ENCODE results near the gene ITGB5. TPM values are rescaled to one million over a fixed set of nuclear protein-coding genes. Genes with fewer than 3 reads are reported as not detected.

Gene ITGB5
- total and polyA plus RNA-seq, 4 donors = 101 to 369 (median 292) TPM

- no peaks in the 10 kb centered on the region for H3K27me3 ChIP-seq (ENCODE audit: control insufficient read depth in 1 of 2, insufficient read depth in 2 of 2, low read length in 1 of 2)
- 85 to 89% methylated on average over 6 of the region's 6 CpGs for WGBS, 2 donors
- no peaks in the 10 kb centered on the region for H3K9me3 ChIP-seq (ENCODE audit: control insufficient read depth, low read length)
- H3K36me3 ChIP-seq (ENCODE audit: control insufficient read depth in 1 of 2, insufficient read depth in 2 of 2, low read length in 1 of 2) = no peaks in the 10 kb centered on the region
- H3K4me1 ChIP-seq (ENCODE audit: control insufficient read depth in 1 of 2, insufficient read depth in 2 of 2, low read length in 2 of 2) = no peaks in the 10 kb centered on the region
- no peak for DNase-seq
- intact Hi-C loops (cut with DNase I) = loop anchor here in 1 of 2 donors (10.0 kb wide), 1 partner anchor 320 kb away; no protein-coding TSS in a partner anchor
- H3K27ac ChIP-seq (ENCODE audit: low read depth in 1 of 2, low read length in 2 of 2) = no peak overlapping the region
- ATAC-seq (ENCODE audit: low FRiP score) = no peak
- H3K4me3 ChIP-seq (ENCODE audit: low read length in 2 of 2) = no peak overlapping the region
Measured at GRCh38 chr3:124904835-124905492, 17.8 kb upstream of the ITGB5 start.

- H3K36me3 ChIP-seq (ENCODE audit: control insufficient read depth in 1 of 2, insufficient read depth in 2 of 2, low read length in 1 of 2) = no peaks in the 10 kb centered on the region
- no peak for DNase-seq
- H3K4me1 ChIP-seq (ENCODE audit: control insufficient read depth in 1 of 2, insufficient read depth in 2 of 2, low read length in 2 of 2) = no peaks in the 10 kb centered on the region
- WGBS, 2 donors = 83 to 89% methylated on average over 1 of the region's 1 CpG
- no peak overlapping the region for H3K27ac ChIP-seq (ENCODE audit: low read depth in 1 of 2, low read length in 2 of 2)
- no peak overlapping the region for H3K4me3 ChIP-seq (ENCODE audit: low read length in 2 of 2)
- no peaks in the 10 kb centered on the region for H3K9me3 ChIP-seq (ENCODE audit: control insufficient read depth, low read length)
- ATAC-seq (ENCODE audit: low FRiP score) = no peak
- H3K27me3 ChIP-seq (ENCODE audit: control insufficient read depth in 1 of 2, insufficient read depth in 2 of 2, low read length in 1 of 2) = no peaks in the 10 kb centered on the region
- intact Hi-C loops (cut with DNase I) = loop anchor here in 1 of 2 donors (10.0 kb wide), 1 partner anchor 319 kb away; no protein-coding TSS in a partner anchor
Measured at GRCh38 chr3:124903896-124904834, 17.0 kb upstream of the ITGB5 start.

GRCh38 chr3:124896824-124897526 is 9.8 kb upstream of the ITGB5 start:
- Histone ChIP-seq H3K36me3 (ENCODE audit: control insufficient read depth in 1 of 2, insufficient read depth in 2 of 2, low read length in 1 of 2) (no peaks in the 10 kb centered on the region), H3K4me1 (ENCODE audit: control insufficient read depth in 1 of 2, insufficient read depth in 2 of 2, low read length in 2 of 2) (peaks cover 2% of the 10 kb centered on the region in 2 donors), H3K27ac (ENCODE audit: low read depth in 1 of 2, low read length in 2 of 2) (no peak overlapping the region), H3K4me3 (ENCODE audit: low read length in 2 of 2) (no peak overlapping the region), H3K27me3 (ENCODE audit: control insufficient read depth in 1 of 2, insufficient read depth in 2 of 2, low read length in 1 of 2) (no peaks in the 10 kb centered on the region), H3K9me3 (ENCODE audit: control insufficient read depth, low read length) (no peaks in the 10 kb centered on the region)
- intact Hi-C loops (cut with DNase I) = no loop called here
- WGBS, 2 donors = 99 to 100% methylated on average over 1 of the region's 1 CpG
- DNase-seq (no peak), ATAC-seq (ENCODE audit: low FRiP score) (no peak)

GRCh38 chr3:124895756-124896155 is 8.6 kb upstream of the ITGB5 start:
- ATAC-seq (ENCODE audit: low FRiP score) = no peak
- peak in 1 of 2 donors; percentile 56 for DNase-seq
- Histone ChIP-seq H3K27ac (ENCODE audit: low read depth in 1 of 2, low read length in 2 of 2) (peak overlapping the region in 1 of 2 donors; percentile 72), H3K36me3 (ENCODE audit: control insufficient read depth in 1 of 2, insufficient read depth in 2 of 2, low read length in 1 of 2) (no peaks in the 10 kb centered on the region), H3K4me1 (ENCODE audit: control insufficient read depth in 1 of 2, insufficient read depth in 2 of 2, low read length in 2 of 2) (peaks cover 2% of the 10 kb centered on the region in 2 donors), H3K9me3 (ENCODE audit: control insufficient read depth, low read length) (no peaks in the 10 kb centered on the region), H3K27me3 (ENCODE audit: control insufficient read depth in 1 of 2, insufficient read depth in 2 of 2, low read length in 1 of 2) (no peaks in the 10 kb centered on the region), H3K4me3 (ENCODE audit: low read length in 2 of 2) (no peak overlapping the region)
- 19 to 27% methylated on average over 7 of the region's 7 CpGs for WGBS, 2 donors
- intact Hi-C loops (cut with DNase I) = no loop called here

GRCh38 chr3:124893526-124893925 is 6.4 kb upstream of the ITGB5 start:
- ATAC-seq (ENCODE audit: low FRiP score) (peak; percentile 68), DNase-seq (no peak)
- Histone ChIP-seq H3K4me3 (ENCODE audit: low read length in 2 of 2) (no peak overlapping the region), H3K4me1 (ENCODE audit: control insufficient read depth in 1 of 2, insufficient read depth in 2 of 2, low read length in 2 of 2) (peaks cover 2% of the 10 kb centered on the region in 2 donors), H3K9me3 (ENCODE audit: control insufficient read depth, low read length) (no peaks in the 10 kb centered on the region), H3K36me3 (ENCODE audit: control insufficient read depth in 1 of 2, insufficient read depth in 2 of 2, low read length in 1 of 2) (no peaks in the 10 kb centered on the region), H3K27me3 (ENCODE audit: control insufficient read depth in 1 of 2, insufficient read depth in 2 of 2, low read length in 1 of 2) (no peaks in the 10 kb centered on the region), H3K27ac (ENCODE audit: low read depth in 1 of 2, low read length in 2 of 2) (peak overlapping the region; percentile 10 to 43)
- 3 to 13% methylated on average over 2 of the region's 2 CpGs for WGBS, 2 donors
- intact Hi-C loops (cut with DNase I) = no loop called here

GRCh38 chr3:124890573-124891190 is 3.5 kb upstream of the ITGB5 start:
- DNase-seq (no peak), ATAC-seq (ENCODE audit: low FRiP score) (no peak)
- intact Hi-C loops (cut with DNase I) = no loop called here
- Histone ChIP-seq H3K4me3 (ENCODE audit: low read length in 2 of 2) (no peak overlapping the region), H3K27me3 (ENCODE audit: control insufficient read depth in 1 of 2, insufficient read depth in 2 of 2, low read length in 1 of 2) (no peaks in the 10 kb centered on the region), H3K36me3 (ENCODE audit: control insufficient read depth in 1 of 2, insufficient read depth in 2 of 2, low read length in 1 of 2) (no peaks in the 10 kb centered on the region), H3K4me1 (ENCODE audit: control insufficient read depth in 1 of 2, insufficient read depth in 2 of 2, low read length in 2 of 2) (peaks cover 0 to 2% of the 10 kb centered on the region in 2 donors), H3K27ac (ENCODE audit: low read depth in 1 of 2, low read length in 2 of 2) (peak overlapping the region in 1 of 2 donors; percentile 15), H3K9me3 (ENCODE audit: control insufficient read depth, low read length) (no peaks in the 10 kb centered on the region)
- WGBS, 2 donors = 72 to 78% methylated on average over 5 of the region's 5 CpGs

GRCh38 chr3:124888482-124889441 is 1.6 kb upstream of the ITGB5 start:
- intact Hi-C loops (cut with DNase I) = loop anchor here (5.0 kb wide), 2 partner anchors 41 to 106 kb away; no protein-coding TSS in a partner anchor
- 74 to 79% methylated on average over 8 of the region's 8 CpGs for WGBS, 2 donors
- H3K4me1 ChIP-seq (ENCODE audit: control insufficient read depth in 1 of 2, insufficient read depth in 2 of 2, low read length in 2 of 2) = peaks cover 0 to 2% of the 10 kb centered on the region in 2 donors
- no peaks in the 10 kb centered on the region for H3K9me3 ChIP-seq (ENCODE audit: control insufficient read depth, low read length)
- no peak for ATAC-seq (ENCODE audit: low FRiP score)
- H3K36me3 ChIP-seq (ENCODE audit: control insufficient read depth in 1 of 2, insufficient read depth in 2 of 2, low read length in 1 of 2) = no peaks in the 10 kb centered on the region
- no peak overlapping the region for H3K27ac ChIP-seq (ENCODE audit: low read depth in 1 of 2, low read length in 2 of 2)
- no peak overlapping the region for H3K4me3 ChIP-seq (ENCODE audit: low read length in 2 of 2)
- no peaks in the 10 kb centered on the region for H3K27me3 ChIP-seq (ENCODE audit: control insufficient read depth in 1 of 2, insufficient read depth in 2 of 2, low read length in 1 of 2)
- DNase-seq = no peak
